Measurements from ENCODE around the gene SGO1. TPM values are rescaled to one million over a fixed set of nuclear protein-coding genes. Genes with fewer than 3 reads are reported as not detected.

The SGO1 gene
- total RNA-seq, 1 experiment from 2014 or later, result 34.3 TPM

GRCh38 chr3:20147361-20147760, 38.6 kb downstream of the SGO1 start:
- Mint-ChIP-seq H3K27me3 (ENCODE audit: low read depth) (no peaks in the 10 kb centered on the region), H3K4me1 (no peaks in the 10 kb centered on the region), H3K9me3 (peaks cover 8% of the 10 kb centered on the region), H3K4me3 (no peak overlapping the region), H3K27ac (no peak overlapping the region), H3K36me3 (no peaks in the 10 kb centered on the region)
- no peak for ATAC-seq
- DNase-seq (ENCODE audit: low spot score), result no peak
- POLR2A ChIA-PET, result no interaction called here
- CTCF ChIA-PET, result no interaction called here
- no peak for TF ChIP-seq PRRX2 (CRISPR knock-in tag; IDR thresholded peaks at IDR 0.05)
- no peak for TF ChIP-seq NR2C2 (CRISPR knock-in tag; IDR thresholded peaks at IDR 0.05)
- no peak for TF ChIP-seq IRF2 (CRISPR knock-in tag; IDR thresholded peaks at IDR 0.05; ENCODE audit: borderline replicate concordance, low read depth)
- no peak for TF ChIP-seq ERG (CRISPR knock-in tag; IDR thresholded peaks at IDR 0.05)
- no peak for TF ChIP-seq OVOL2 (CRISPR knock-in tag; IDR thresholded peaks at IDR 0.05; ENCODE audit: borderline replicate concordance)
- no peak for TF ChIP-seq ELF4 (CRISPR knock-in tag; IDR thresholded peaks at IDR 0.05; ENCODE audit: low read depth)
- no peak for TF ChIP-seq ZNF532 (CRISPR knock-in tag; IDR thresholded peaks at IDR 0.05; ENCODE audit: borderline replicate concordance)
- TF ChIP-seq ZNF138 (CRISPR knock-in tag; conservative IDR thresholded peaks at IDR 0.05), result no peak
- no peak for TF ChIP-seq AR (CRISPR knock-in tag; IDR thresholded peaks at IDR 0.05)

GRCh38 chr3:20146301-20146700, 39.7 kb downstream of the SGO1 start:
- no peak for ATAC-seq
- Mint-ChIP-seq H3K27ac (no peak overlapping the region), H3K27me3 (ENCODE audit: low read depth) (no peaks in the 10 kb centered on the region), H3K36me3 (no peaks in the 10 kb centered on the region), H3K4me1 (peaks cover 10% of the 10 kb centered on the region), H3K9me3 (peaks cover 8% of the 10 kb centered on the region), H3K4me3 (no peak overlapping the region)
- no peak for DNase-seq (ENCODE audit: low spot score)
- ChIA-PET CTCF (no interaction called here), POLR2A (no interaction called here)
- TF ChIP-seq RELA (CRISPR knock-in tag; IDR thresholded peaks at IDR 0.05; ENCODE audit: borderline replicate concordance) (no peak), FOXJ3 (CRISPR knock-in tag; IDR thresholded peaks at IDR 0.05; ENCODE audit: borderline replicate concordance) (no peak), ZMAT4 (CRISPR knock-in tag; IDR thresholded peaks at IDR 0.05) (no peak), ARID4B (CRISPR knock-in tag; IDR thresholded peaks at IDR 0.05; ENCODE audit: borderline replicate concordance) (no peak), MLX (CRISPR knock-in tag; IDR thresholded peaks at IDR 0.05) (no peak), ZNF138 (CRISPR knock-in tag; conservative IDR thresholded peaks at IDR 0.05) (no peak), ELF4 (CRISPR knock-in tag; IDR thresholded peaks at IDR 0.05; ENCODE audit: low read depth) (no peak), NFYB (CRISPR knock-in tag; conservative IDR thresholded peaks at IDR 0.05; ENCODE audit: low read depth) (no peak), NR2C2 (CRISPR knock-in tag; IDR thresholded peaks at IDR 0.05) (no peak), ERG (CRISPR knock-in tag; IDR thresholded peaks at IDR 0.05) (no peak)
